ENCODE measurements around the gene PLA2G12B.

DNA sequence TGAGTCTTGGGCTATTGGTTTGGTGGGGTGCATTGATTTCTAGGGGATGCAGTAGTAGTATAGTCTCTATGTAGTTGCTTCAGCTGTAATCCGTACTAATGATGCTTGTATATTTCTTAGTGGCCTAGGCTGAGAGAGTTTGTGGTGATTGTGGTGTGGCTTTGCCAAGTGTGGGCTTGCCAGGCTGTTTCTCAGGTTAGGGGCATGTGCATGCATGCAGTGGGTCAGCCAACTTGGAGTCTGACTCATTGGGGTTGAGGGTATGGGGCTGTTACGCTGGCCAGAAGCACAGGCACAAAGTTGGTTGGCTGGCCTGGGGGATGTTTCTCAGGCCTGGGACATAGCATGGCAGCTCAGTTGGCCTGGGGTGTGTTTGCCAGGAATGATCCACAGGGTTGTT lies 25.7 kb upstream of the PLA2G12B start:
- TF ChIP-seq, protein P1, sequence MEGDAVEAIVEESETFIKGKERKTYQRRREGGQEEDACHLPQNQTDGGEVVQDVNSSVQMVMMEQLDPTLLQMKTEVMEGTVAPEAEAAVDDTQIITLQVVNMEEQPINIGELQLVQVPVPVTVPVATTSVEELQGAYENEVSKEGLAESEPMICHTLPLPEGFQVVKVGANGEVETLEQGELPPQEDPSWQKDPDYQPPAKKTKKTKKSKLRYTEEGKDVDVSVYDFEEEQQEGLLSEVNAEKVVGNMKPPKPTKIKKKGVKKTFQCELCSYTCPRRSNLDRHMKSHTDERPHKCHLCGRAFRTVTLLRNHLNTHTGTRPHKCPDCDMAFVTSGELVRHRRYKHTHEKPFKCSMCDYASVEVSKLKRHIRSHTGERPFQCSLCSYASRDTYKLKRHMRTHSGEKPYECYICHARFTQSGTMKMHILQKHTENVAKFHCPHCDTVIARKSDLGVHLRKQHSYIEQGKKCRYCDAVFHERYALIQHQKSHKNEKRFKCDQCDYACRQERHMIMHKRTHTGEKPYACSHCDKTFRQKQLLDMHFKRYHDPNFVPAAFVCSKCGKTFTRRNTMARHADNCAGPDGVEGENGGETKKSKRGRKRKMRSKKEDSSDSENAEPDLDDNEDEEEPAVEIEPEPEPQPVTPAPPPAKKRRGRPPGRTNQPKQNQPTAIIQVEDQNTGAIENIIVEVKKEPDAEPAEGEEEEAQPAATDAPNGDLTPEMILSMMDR (IDR thresholded peaks at IDR 0.05): no peak
- no peak for TF ChIP-seq POLR2AphosphoS5 (IDR thresholded peaks at IDR 0.05)

Data from upper lobe of left lung (tissue), 4 donors.